ENCODE measurements around the gene ARHGEF17.

Gene ARHGEF17

GRCh38 chr11:73348838-73349237, 40.8 kb downstream of the ARHGEF17 start (continued):
- no peak for TF ChIP-seq ZNF501 (tag by site-specific recombination; IDR thresholded peaks at IDR 0.05)
- TF ChIP-seq ZBTB1 (tag by site-specific recombination; IDR thresholded peaks at IDR 0.05) = no peak
- TF ChIP-seq ZNF174 (tag by site-specific recombination; IDR thresholded peaks at IDR 0.05) = no peak
- no peak for TF ChIP-seq ZNF707 (tag by site-specific recombination; IDR thresholded peaks at IDR 0.05)
- no peak for TF ChIP-seq ZSCAN18 (tag by site-specific recombination; IDR thresholded peaks at IDR 0.05)
- no peak for TF ChIP-seq TCF7L2 (IDR thresholded peaks at IDR 0.05; ENCODE audit: borderline replicate concordance, low read depth, low read length)

- no peaks in the 10 kb centered on the region for H3K4me1 ChIP-seq (ENCODE audit: control insufficient read depth, insufficient read depth, low read length)
- peaks cover 0 to 16% of the 10 kb centered on the region in 2 experiments; a peak in 1 of 3 replicates for H3K36me3 ChIP-seq (ENCODE audit: control insufficient read depth in 2 of 2, insufficient read depth in 1 of 2, low read length in 2 of 2)
- ChIA-PET CTCF (interaction anchor here (0.6 to 6.4 kb wide), 19 partner anchors 8 to 312 kb away, joined by 3 to 95 read pairs (median 12); partner anchors contain the start of gene ARHGEF17), POLR2A (no interaction called here)
- H3K4me3 ChIP-seq (ENCODE audit: low read depth, low read length) = no peak overlapping the region
- no peak overlapping the region for H3K27ac ChIP-seq (ENCODE audit: extremely low read depth, low read depth, low read length)
- H3K9me3 ChIP-seq (ENCODE audit: control insufficient read depth, insufficient read depth, low read depth, low read length) = no peaks in the 10 kb centered on the region
- TF ChIP-seq EGR2 (tag by site-specific recombination; IDR thresholded peaks at IDR 0.05; ENCODE audit: low read depth) (peak; percentile 19; the same call in 1 of the 2 replicates), ZBTB48 (tag by site-specific recombination; IDR thresholded peaks at IDR 0.05) (no peak), ZNF777 (tag by site-specific recombination; IDR thresholded peaks at IDR 0.05; ENCODE audit: borderline replicate concordance) (no peak), ZBTB6 (tag by site-specific recombination; IDR thresholded peaks at IDR 0.05) (peak; percentile 54; the same call in 1 of the 2 replicates)
Measured at GRCh38 chr11:73349633-73350032, 41.6 kb downstream of the ARHGEF17 start.

GRCh38 chr11:73350908-73351636, 43.0 kb downstream of the ARHGEF17 start:
- CTCF ChIA-PET = interaction anchor here (0.5 to 6.4 kb wide), 52 partner anchors 9 to 1045 kb away, joined by 3 to 95 read pairs (median 4); partner anchors contain the start of genes ARHGEF17, PLEKHB1 and RAB6A
- no peak overlapping the region for H3K27ac ChIP-seq (ENCODE audit: extremely low read depth, low read depth, low read length)
- H3K36me3 ChIP-seq (ENCODE audit: control insufficient read depth in 2 of 2, insufficient read depth in 1 of 2, low read length in 2 of 2) = peaks cover 0 to 16% of the 10 kb centered on the region in 2 experiments; a peak in 1 of 3 replicates
- H3K4me1 ChIP-seq (ENCODE audit: control insufficient read depth, insufficient read depth, low read length) = no peaks in the 10 kb centered on the region
- H3K9me3 ChIP-seq (ENCODE audit: control insufficient read depth, insufficient read depth, low read depth, low read length) = no peaks in the 10 kb centered on the region
- H3K4me3 ChIP-seq (ENCODE audit: low read depth, low read length) = no peak overlapping the region
- POLR2A ChIA-PET = interaction anchor here (0.5 to 1.0 kb wide), 5 partner anchors 28 to 310 kb away, joined by 3 to 8 read pairs (median 4); no protein-coding TSS in a partner anchor
- TF ChIP-seq ZNF274 (IDR thresholded peaks at IDR 0.05; ENCODE audit: low read length) = no peak
- TF ChIP-seq ZNF274 (tag by site-specific recombination; IDR thresholded peaks at IDR 0.05; ENCODE audit: borderline replicate concordance) = no peak
- TF ChIP-seq ZNF2 (tag by site-specific recombination; IDR thresholded peaks at IDR 0.05) = 0 out of 2 replicates have a peak, but pooled peaks have one; percentile 22
- TF ChIP-seq CTCF (tag by site-specific recombination; IDR thresholded peaks at IDR 0.05) = peak; percentile 60
- TF ChIP-seq ZNF488 (tag by site-specific recombination; IDR thresholded peaks at IDR 0.05) = no peak
- TF ChIP-seq ZFP37 (tag by site-specific recombination; IDR thresholded peaks at IDR 0.05) = no peak
- no peak for TF ChIP-seq ZBTB8A (tag by site-specific recombination; IDR thresholded peaks at IDR 0.05)
- TF ChIP-seq ZNF202 (tag by site-specific recombination; IDR thresholded peaks at IDR 0.05; ENCODE audit: borderline replicate concordance) = no peak
- TF ChIP-seq ZSCAN16 (tag by site-specific recombination; IDR thresholded peaks at IDR 0.05) = no peak
- TF ChIP-seq ZIC2 (tag by site-specific recombination; IDR thresholded peaks at IDR 0.05) = peak; percentile 40
- no peak for TF ChIP-seq ZNF658 (tag by site-specific recombination; IDR thresholded peaks at IDR 0.05)
- TF ChIP-seq SP2 (tag by site-specific recombination; IDR thresholded peaks at IDR 0.05) = no peak
- peak; percentile 79; the same call in 1 of the 2 replicates for TF ChIP-seq ZBTB21 (tag by site-specific recombination; IDR thresholded peaks at IDR 0.05)
- no peak for TF ChIP-seq ZNF302 (tag by site-specific recombination; IDR thresholded peaks at IDR 0.05; ENCODE audit: low read depth)
- TF ChIP-seq ZNF148 (tag by site-specific recombination; IDR thresholded peaks at IDR 0.05; ENCODE audit: borderline replicate concordance) = no peak
- TF ChIP-seq ZNF701 (tag by site-specific recombination; IDR thresholded peaks at IDR 0.05) = no peak
